GM12873 (cell line): ENCODE results near the gene MATN1.

ENCODE experiments used
- TF ChIP-seq, protein P1 (sequence below): IDR thresholded peaks from 2 replicates; pipeline ENCODE4 v1.5.1; 2012; ENCODE audit warnings: low read depth, mild to moderate bottlenecking, moderate library complexity, low read length, control low read depth; ENCODE audit not compliant: insufficient read depth; ENCODE audit errors: missing control alignments

Gene MATN1

GRCh38 chr1:30737357-30738039 is 14.1 kb upstream of the MATN1 start:
- TF ChIP-seq, protein P1, sequence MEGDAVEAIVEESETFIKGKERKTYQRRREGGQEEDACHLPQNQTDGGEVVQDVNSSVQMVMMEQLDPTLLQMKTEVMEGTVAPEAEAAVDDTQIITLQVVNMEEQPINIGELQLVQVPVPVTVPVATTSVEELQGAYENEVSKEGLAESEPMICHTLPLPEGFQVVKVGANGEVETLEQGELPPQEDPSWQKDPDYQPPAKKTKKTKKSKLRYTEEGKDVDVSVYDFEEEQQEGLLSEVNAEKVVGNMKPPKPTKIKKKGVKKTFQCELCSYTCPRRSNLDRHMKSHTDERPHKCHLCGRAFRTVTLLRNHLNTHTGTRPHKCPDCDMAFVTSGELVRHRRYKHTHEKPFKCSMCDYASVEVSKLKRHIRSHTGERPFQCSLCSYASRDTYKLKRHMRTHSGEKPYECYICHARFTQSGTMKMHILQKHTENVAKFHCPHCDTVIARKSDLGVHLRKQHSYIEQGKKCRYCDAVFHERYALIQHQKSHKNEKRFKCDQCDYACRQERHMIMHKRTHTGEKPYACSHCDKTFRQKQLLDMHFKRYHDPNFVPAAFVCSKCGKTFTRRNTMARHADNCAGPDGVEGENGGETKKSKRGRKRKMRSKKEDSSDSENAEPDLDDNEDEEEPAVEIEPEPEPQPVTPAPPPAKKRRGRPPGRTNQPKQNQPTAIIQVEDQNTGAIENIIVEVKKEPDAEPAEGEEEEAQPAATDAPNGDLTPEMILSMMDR, result no peak

GRCh38 chr1:30735668-30736498 is 12.5 kb upstream of the MATN1 start:
- TF ChIP-seq, protein P1, result no peak

- TF ChIP-seq, protein P1, result no peak
Observed at GRCh38 chr1:30735124-30735523, 11.7 kb upstream of the MATN1 start.

GRCh38 chr1:30734580-30734979 is 11.2 kb upstream of the MATN1 start:
- TF ChIP-seq, protein P1, result no peak

DNA sequence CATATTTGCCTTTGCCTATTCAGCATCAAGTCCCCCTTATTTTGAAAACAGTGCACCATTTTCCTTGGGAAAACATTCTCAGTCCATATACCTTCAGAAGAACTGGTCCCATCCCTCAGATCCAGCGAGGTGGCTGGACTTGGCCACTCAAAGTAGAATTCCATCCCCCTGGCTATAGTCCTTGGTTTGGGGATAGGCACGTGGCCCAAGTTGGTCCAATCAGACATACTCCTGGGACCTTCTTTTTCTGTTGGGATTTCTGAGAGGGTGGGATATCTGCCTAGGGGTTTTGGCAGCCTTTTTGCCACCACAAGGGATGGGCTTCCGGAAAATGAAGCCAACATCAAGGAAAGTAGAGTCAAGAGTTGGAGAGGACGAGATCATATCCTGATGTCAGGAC is 10.7 kb upstream of the MATN1 start:
- TF ChIP-seq, protein P1, result no peak

- TF ChIP-seq, protein P1, result no peak
Observed at GRCh38 chr1:30733493-30733892, 10.1 kb upstream of the MATN1 start.

DNA sequence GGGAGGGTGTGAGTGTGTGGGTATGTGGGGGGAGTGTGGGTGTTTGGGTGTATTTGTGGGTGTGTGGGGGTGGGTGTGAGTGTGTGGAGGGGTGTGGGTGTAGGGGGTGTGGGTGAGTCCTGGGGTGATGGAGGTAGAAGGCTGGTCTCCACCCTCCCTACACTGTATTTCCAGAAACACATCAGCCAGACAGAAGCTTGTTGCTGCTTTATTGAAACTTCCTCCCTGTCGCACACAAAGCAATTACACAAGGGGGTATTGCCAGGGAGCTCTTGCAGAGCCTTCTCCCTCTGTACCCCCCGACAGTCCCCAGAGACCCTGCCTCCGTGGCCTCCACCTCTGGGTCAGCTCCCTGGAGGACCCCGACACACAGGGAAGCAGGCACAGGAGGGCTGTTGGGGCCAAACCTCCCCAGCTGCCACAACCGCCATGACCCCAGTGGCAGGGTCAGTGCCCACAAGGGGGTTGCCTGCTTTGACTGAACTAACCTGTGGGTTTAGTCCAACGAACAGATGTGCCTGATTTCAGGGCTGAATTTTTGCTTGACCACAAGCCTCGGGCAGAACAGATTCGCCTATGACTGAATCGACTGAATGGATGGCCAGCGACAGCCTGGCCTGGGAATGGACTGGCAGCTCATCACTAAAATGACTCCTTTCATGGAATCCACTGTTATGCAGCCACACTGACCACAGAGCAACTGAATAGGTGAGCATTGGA is 9.1 kb upstream of the MATN1 start:
- TF ChIP-seq, protein P1, result no peak
